OCI-LY1 (cell line): ENCODE measurements around the gene TRAPPC10.
"Not testable (repeated sequence)": the region's sequence is repeated elsewhere in the genome, so short reads cannot be mapped to it uniquely, and the experiment has no call there.

Source experiments
- CTCF ChIP-seq: fragments of 200-600 bp; sonication (generic), shearing (Covaris generic); IDR thresholded peaks from 2 replicates; pipeline ENCODE4 v1.5.1; 2017; ENCODE audit warnings: mild to moderate bottlenecking, antibody characterized with exemption, low read length, moderate library complexity, mixed read lengths
- EZH2 ChIP-seq: fragments of 200-600 bp; sonication (generic), shearing (Covaris generic); IDR thresholded peaks from 2 replicates; pipeline ENCODE4 v1.8.0; 2017; ENCODE audit warnings: borderline replicate concordance, mixed run types, mild to moderate bottlenecking, antibody characterized with exemption, low read length, moderate library complexity, mixed read lengths

- TF ChIP-seq EZH2, CTCF: not testable (repeated sequence)
Measured at GRCh38 chr21:44143380-44143779, 131.3 kb downstream of the TRAPPC10 start.
